ENCODE data around the gene ITGA11.
A peak's percentile ranks its signal among the peaks of the same experiment; 100 is the strongest.

The ITGA11 gene

GRCh38 chr15:68386587-68387288, 45.2 kb downstream of the ITGA11 start:
- no peak for DNase-seq

DNA sequence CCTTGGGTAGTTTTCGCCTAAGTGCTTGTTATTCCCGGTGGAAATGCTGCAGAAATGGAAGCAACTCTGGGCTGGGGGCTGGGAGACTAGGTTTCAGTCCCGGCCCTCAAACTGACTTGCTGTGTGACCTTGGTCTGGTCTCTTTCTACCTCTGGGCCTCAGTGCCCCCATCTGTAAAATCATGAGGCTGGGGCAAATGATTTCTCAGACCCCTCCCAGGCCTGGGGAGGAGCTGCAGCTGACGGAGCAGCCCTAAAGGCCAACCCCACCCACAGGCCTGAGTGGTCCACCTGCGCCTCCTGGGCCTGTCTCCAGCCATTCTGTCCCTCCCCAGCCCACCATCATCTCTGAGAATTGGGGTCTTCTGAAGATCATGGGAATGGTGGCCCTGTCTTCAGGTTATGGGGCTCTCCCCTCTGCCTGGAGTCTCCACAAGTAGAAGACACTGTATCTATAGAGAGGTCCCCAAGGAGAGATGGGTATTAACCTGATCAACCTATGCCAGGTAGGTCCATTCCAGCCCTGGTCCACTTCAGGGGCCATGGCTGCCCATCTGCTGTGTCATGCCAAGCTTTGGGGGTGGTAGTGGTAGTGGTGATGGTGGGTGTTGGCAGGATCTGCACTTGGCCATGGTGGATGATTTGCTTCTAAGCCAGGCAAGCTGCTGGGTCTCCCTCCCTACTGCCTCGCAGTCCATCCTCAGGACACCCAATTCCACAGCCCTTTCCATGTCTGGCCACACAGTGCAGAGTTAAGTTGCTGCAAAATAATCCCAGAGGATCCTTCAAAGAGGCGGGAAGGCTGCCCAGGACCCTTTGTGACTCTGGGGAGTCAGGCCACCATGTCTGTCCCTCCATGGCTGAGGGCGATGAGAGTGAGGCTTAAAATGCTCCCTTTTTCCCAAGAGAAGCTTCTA, 46.0 kb downstream of the ITGA11 start:
- no peak for DNase-seq

GRCh38 chr15:68385240-68385561, 46.8 kb downstream of the ITGA11 start:
- no peak for DNase-seq

- no peak for DNase-seq
Measured at GRCh38 chr15:68384451-68385239, 47.3 kb downstream of the ITGA11 start.

DNA sequence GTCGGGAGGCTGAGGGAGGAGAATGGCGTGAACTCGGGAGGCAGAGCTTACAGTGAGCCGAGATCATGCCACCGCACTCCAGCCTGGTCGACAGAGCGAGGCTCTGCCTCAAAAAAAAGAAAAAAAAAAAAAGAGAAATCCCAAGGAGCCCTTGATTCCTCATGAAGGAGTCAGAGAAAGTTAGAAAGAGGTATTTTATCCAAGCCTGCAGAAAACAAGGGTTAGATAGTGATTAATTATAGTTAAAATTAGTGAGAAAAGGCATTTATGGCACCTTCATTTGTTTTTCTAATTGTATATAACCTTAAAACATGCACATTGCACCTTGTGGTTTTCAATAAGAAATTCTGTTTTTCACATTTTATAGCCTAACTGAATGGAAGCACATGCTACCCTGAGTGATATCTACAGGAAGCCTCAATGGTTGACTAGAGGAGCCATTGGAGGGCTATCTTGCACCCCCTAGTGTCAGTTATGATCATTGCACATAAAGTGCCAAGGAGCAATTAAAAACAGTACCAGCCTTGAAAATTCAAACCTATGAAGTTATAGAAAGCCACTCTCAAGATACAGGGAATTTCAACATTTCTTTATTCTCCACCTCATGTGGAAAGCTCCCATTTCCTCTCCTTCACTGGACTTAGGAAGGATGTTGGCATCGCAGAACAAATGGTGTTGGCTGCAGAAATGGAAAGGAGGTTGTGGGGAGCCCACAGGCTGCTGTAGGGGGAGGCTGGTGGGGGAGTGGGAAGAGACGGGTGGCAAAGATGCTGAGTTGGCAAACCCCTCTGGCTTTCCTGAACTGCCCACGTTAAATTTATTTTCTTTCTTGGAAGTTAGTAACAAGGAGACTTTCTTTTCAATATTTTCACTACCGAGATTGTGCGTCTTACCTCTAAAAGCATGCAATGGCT, 48.5 kb downstream of the ITGA11 start:
- peak; percentile 60 for DNase-seq

DNA sequence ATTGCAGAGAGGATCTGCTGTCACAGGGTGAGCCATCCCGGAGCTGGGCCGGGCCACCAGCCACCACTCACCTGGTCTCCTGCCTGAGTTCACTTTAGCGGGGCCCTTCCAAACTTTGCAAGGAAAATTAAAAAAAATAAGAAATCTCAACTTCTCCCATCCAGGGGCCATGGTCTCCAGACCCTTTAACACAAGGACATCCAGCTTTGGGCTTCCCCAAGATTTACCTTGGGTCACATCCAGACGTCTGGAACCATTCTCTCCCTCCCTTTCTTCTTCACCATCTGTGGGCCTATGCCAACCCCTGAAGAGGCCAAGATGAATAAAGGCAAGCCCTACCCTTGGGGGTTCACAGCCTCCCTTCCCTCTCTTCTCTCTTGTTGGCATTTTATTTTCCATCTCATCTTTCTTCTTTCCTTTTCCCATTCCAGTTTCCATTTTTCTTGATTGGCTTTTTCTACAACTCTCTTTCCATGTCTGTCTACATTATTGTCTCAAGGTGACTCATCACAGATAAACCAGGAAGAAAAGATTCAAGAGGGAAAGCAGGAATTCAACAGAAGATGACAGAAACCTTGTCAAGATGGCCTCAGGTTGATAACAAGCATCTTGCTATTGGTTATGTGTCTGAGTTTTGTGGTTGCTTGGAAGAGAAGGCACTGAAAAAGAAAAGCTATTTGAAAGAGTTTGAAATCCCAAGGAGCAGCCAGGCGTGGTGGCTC, 49.5 kb downstream of the ITGA11 start:
- DNase-seq, result no peak

DNA sequence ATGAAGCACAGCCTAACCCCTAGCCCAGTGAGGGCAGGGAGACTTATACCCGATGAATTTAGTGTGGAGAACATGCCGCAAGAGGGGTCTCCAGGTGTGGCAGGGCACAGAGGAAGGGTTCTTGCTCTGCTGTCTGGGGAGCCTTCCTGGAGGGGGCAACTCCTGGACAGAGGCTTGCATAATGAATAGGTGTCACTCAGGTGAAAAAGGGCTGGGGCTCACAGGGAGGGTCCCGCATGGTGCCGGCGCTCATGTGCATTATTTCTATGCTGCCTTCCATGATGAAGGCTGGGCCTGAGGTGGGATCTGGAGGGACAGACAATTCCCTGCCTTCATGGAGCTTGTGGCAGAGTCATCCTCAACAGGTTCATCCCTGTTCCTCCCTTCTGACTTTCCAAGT, 51.5 kb downstream of the ITGA11 start:
- no peak for DNase-seq

DNA sequence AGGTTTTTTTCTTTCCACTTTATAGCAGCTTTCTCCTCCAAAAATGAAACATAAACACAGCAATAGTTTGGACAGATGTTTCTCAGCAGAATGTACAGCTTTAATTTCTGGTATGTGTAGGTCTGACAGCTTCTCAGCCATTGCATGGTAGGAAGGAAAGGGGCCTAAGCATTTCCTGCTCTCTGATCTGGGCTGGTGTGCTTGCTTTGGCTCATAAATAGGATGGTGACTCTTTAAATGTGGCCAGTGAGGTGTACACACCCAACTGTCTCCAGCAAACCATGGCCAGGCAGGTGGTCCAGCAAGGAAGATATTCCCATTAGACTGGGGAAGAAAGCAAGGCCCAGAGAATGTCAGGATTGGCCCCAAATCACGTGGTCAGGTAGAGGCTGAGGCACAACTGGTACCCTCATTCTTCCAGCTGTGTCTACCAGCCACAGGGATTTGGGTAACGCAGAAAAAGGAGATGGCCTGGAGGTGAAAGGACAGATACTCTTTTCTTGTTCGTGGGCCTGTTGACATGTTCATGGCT, 52.1 kb downstream of the ITGA11 start:
- DNase-seq, result no peak

DNA sequence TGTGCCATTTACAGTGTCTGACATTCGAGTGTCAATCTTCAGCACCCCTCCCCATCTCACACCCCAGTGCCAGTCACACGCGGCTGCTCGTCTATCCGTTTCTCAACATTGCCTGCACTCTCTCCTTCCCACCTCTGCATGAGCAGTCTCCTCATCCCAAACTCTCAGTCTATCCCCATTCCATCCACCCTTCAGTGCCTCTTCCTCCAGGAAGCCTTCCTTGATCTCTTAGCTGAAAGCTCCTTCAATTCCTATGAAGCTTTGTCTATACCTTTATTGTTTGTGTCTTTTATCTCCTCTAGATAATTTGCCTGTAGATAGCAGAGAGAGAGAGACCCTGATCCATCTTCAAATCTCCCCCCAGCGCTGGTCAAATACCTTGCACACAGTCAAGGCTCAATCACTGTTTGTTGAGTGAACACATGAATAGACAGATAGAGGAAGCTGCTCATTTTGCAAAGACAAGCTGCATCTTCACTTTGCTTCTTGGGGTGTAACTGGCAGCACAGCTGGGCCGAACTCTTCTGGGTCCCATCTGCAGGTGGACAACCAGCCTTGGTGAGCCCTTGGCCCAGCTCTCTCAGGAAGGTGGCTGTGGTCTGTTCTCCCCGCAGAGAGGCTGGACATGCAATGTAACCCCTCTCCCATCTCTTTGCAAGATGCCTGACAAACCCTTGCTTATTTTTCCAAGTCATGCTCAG, 52.8 kb downstream of the ITGA11 start:
- DNase-seq, result no peak

DNA sequence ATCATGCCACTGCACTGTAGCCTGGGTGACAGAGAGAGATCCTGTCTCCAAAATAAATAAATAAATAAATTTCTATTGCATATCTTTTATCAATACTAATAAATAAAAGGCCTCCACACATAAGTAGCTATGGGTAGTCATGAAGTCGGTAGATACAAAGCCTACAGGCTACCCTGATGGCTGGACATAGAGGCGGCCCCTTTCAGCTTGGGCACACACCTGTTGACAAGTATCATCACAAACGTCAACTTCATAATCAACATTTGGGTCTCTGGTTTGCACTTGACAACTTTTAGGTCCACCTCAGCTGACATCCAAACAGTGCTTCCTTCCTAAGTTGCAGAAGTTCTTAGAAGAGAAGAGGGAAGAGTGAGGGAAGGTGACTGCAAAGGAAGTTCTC, 53.4 kb downstream of the ITGA11 start:
- DNase-seq, result no peak

- DNase-seq, result no peak
Measured at GRCh38 chr15:68377766-68378165, 54.2 kb downstream of the ITGA11 start.

DNA sequence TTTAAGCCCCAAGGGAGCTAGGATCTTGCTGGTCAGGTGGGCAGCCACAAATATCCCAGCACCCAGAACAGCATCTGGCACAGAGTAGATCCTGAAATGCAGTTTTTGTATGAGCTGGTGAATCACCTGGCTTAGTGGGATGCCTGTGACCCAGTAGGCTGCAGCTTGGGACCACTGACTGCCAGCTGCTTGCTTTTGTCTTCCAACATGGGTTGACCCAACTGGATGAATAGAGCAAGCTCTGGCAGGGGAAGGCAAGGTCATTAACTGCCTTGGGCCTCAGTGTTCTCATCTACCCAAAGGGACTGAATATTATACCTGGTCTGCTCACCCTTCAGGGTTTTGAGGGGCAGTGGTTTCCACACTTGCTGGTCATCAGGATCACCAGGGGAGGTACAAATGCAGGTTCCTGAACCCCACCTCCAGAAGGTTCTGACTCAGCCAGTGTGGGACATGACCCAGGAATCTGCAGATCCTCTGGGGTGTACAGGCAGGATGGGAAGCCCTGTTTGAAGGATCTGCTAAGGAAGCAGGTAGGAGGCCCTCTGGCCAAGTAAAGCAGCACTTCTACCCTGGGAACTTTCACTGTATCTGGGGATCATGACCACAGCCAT, 55.4 kb downstream of the ITGA11 start:
- DNase-seq, result no peak

GRCh38 chr15:68375716-68376220, 56.2 kb downstream of the ITGA11 start:
- DNase-seq, result no peak

DNA sequence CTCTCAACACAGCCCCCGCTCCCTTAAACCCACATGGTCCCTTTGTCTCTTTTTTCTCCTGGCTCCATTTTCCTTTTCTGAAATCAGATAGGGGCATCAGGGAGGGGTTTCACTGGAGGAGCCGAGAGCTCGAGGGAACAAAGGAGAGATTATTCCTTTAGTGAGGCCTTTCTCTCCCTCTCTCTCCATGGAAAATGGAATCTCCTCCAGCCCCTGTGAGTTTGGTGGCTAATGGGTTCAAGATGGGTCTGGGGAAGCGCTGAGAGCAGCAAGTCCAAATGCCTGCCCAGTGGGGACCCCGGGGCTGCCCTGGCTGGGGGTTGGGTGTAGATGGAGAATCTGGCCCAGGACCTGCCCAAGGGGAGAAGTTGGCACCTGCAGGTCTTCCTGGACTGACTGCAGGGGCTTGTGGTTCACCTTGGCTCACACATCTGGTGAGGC, 56.8 kb downstream of the ITGA11 start:
- DNase-seq, result no peak

DNA sequence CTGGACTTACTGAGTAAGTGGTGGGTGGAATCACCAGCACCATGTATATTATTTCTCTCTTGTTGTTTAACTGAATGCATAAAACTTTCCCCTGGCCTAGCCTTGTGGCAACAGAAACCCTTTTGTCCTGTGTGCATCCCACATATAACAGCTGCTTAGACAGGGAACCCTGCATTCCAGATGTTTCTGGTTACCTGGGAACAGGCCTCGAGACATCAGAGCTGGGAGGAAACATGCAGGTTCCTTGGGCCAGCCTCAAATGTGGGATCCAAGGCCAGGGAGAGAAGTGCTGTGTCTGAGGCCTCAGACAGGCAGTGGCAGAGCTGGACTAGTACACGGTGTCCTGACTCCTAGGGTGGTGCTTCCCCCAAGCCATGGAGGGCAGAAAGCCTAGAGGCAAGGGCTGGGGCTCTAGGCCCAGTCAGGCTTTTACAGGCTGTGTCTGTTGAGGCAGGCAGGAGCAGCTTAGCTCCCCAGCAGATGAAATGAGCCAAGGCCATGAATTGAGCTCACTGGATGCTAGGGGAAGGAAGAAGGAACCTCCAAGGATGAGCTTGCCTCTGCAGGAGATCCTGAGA, 57.7 kb downstream of the ITGA11 start:
- DNase-seq, result no peak

- DNase-seq, result no peak
Measured at GRCh38 chr15:68373028-68373427, 58.9 kb downstream of the ITGA11 start.

GRCh38 chr15:68372291-68372811, 59.6 kb downstream of the ITGA11 start:
- DNase-seq, result no peak

DNA sequence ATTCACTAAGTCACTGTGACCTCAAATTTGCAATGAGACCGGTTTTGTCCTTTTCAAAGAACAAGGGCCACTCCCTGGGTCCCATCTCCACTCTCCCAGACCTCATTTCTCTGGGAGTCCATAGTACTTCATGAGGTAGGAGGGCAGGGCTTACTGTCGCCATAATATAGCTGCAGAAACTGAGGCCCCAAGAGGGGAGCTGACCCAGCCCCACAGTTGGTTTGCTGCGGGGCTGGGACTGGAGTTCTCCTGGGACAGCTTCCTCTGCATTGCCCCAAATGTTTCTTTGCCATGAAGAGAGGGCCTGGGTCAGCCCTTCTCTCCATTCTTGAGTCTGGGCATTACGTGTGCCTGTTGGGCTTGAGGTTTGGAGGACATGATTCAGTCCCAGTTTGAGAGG, 60.1 kb downstream of the ITGA11 start:
- DNase-seq, result no peak

GRCh38 chr15:68371160-68371559, 60.8 kb downstream of the ITGA11 start:
- DNase-seq, result no peak

DNA sequence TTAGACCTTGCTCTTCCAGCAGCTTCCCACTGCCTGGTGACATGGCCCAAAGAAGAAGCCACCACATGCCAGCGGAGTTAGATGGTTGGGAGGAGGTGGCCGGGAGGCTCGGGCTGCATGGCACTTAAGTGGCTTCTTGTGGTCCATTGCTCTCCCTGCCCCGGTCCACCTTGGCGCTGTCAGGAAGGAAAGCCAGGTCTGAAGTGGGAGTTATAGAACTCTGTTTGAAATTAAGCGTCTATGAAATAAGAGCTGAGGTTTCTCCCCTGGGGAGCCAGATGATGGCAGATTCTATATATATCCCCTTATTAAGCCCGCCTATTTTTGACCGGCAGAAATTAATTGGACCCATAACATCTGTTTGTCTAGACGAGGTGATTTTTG, 61.2 kb downstream of the ITGA11 start:
- no peak for DNase-seq

Measured in CD4-positive, alpha-beta T cell treated with Interleukin-12 subunit alpha and Interleukin-12 subunit beta, for 1 hour (primary cell).